ENCODE results near the gene DNTT. TPM values are rescaled to one million over a fixed set of nuclear protein-coding genes. Genes with fewer than 3 reads are reported as not detected.

Gene DNTT
- polyA plus RNA-seq, 1 donor from 2014 or later: not detected

- Histone ChIP-seq H3K9ac (ENCODE audit: low read length) (no peak overlapping the region), H3K36me3 (ENCODE audit: insufficient read depth, low read length) (no peaks in the 10 kb centered on the region), H3K27me3 (ENCODE audit: insufficient read depth, low read depth, low read length) (no peaks in the 10 kb centered on the region), H3K27ac (ENCODE audit: low read length) (no peak overlapping the region), H3K4me2 (ENCODE audit: low read length) (no peak overlapping the region), H3F3A (ENCODE audit: insufficient read depth, low read length, poor library complexity, severe bottlenecking) (no peaks in the 10 kb centered on the region), H2AFZ (ENCODE audit: low read depth, low read length) (no peak overlapping the region), H3K79me2 (replicated peaks; ENCODE audit: insufficient read depth, low read length) (no peaks in the 10 kb centered on the region), H4K20me1 (ENCODE audit: insufficient read depth) (no peaks in the 10 kb centered on the region), H3K4me3 (ENCODE audit: low read length) (no peak overlapping the region), H3K9me2 (ENCODE audit: insufficient read depth, low read length) (no peaks in the 10 kb centered on the region), H3K9me3 (ENCODE audit: low read length) (no peaks in the 10 kb centered on the region)
- TF ChIP-seq SMC3 (conservative IDR thresholded peaks at IDR 0.05; ENCODE audit: poor library complexity): no peak
- no peak for TF ChIP-seq REST (IDR thresholded peaks at IDR 0.05; ENCODE audit: borderline replicate concordance)
- no peak for TF ChIP-seq RAD21 (conservative IDR thresholded peaks at IDR 0.05)
- no peak for TF ChIP-seq EP300 (conservative IDR thresholded peaks at IDR 0.05; ENCODE audit: poor library complexity, severe bottlenecking)
- TF ChIP-seq TAF1 (IDR thresholded peaks at IDR 0.05; ENCODE audit: low read depth): no peak
- no peak for TF ChIP-seq EZH2 (IDR thresholded peaks at IDR 0.05; ENCODE audit: borderline replicate concordance, insufficient read depth, low read length, poor library complexity, severe bottlenecking)
- TF ChIP-seq POLR2AphosphoS5 (IDR thresholded peaks at IDR 0.05): no peak
- TF ChIP-seq CTCF (IDR thresholded peaks at IDR 0.05; ENCODE audit: poor library complexity, severe bottlenecking): no peak
- no peak for TF ChIP-seq MXI1 (conservative IDR thresholded peaks at IDR 0.05; ENCODE audit: poor library complexity, severe bottlenecking)
Measured at GRCh38 chr10:96359616-96360015, 55.4 kb downstream of the DNTT start.

- Histone ChIP-seq H2AFZ (ENCODE audit: low read depth, low read length) (no peak overlapping the region), H3K27ac (ENCODE audit: low read length) (no peak overlapping the region), H3K79me2 (replicated peaks; ENCODE audit: insufficient read depth, low read length) (no peaks in the 10 kb centered on the region), H3K9ac (ENCODE audit: low read length) (no peak overlapping the region), H4K20me1 (ENCODE audit: insufficient read depth) (no peaks in the 10 kb centered on the region), H3K9me2 (ENCODE audit: insufficient read depth, low read length) (no peaks in the 10 kb centered on the region), H3K4me2 (ENCODE audit: low read length) (no peak overlapping the region), H3K4me3 (ENCODE audit: low read length) (no peak overlapping the region), H3F3A (ENCODE audit: insufficient read depth, low read length, poor library complexity, severe bottlenecking) (no peaks in the 10 kb centered on the region), H3K9me3 (ENCODE audit: low read length) (no peaks in the 10 kb centered on the region), H3K36me3 (ENCODE audit: insufficient read depth, low read length) (no peaks in the 10 kb centered on the region), H3K27me3 (ENCODE audit: insufficient read depth, low read depth, low read length) (no peaks in the 10 kb centered on the region)
- TF ChIP-seq EZH2 (IDR thresholded peaks at IDR 0.05; ENCODE audit: borderline replicate concordance, insufficient read depth, low read length, poor library complexity, severe bottlenecking) (no peak), SMC3 (conservative IDR thresholded peaks at IDR 0.05; ENCODE audit: poor library complexity) (no peak), CTCF (IDR thresholded peaks at IDR 0.05; ENCODE audit: poor library complexity, severe bottlenecking) (no peak), REST (IDR thresholded peaks at IDR 0.05; ENCODE audit: borderline replicate concordance) (no peak), MXI1 (conservative IDR thresholded peaks at IDR 0.05; ENCODE audit: poor library complexity, severe bottlenecking) (no peak), TAF1 (IDR thresholded peaks at IDR 0.05; ENCODE audit: low read depth) (no peak), RAD21 (conservative IDR thresholded peaks at IDR 0.05) (no peak), POLR2AphosphoS5 (IDR thresholded peaks at IDR 0.05) (no peak), EP300 (conservative IDR thresholded peaks at IDR 0.05; ENCODE audit: poor library complexity, severe bottlenecking) (no peak)
Measured at GRCh38 chr10:96360331-96360730, 56.1 kb downstream of the DNTT start.
